ENCODE data around the gene RPL15.
A peak's percentile ranks its signal among the peaks of the same experiment; 100 is the strongest.
"Not testable (repeated sequence)": the region's sequence is repeated elsewhere in the genome, so short reads cannot be mapped to it uniquely, and the experiment has no call there.

The RPL15 gene

DNA sequence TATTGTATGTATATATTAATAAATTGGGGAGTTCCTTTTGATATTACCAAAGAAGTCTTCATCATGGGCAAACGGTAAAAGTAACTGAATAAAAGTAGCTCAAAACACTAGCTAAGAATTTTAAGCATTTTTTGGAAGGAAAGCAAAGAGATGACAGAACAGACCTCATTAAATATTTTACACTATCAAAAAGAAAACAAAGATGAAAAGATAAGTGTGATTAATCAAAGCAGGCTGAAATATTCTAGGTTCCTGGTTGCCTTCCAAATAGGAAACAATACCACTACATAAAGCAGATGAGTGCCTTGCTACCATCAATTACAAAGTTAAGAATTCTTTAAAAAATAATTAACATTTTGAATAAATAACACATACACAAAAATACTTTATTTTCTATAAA is 3.8 kb upstream of the RPL15 start:
- Histone ChIP-seq H3K27ac (ENCODE audit: low read depth, low read length) (no peak overlapping the region), H3K4me3 (ENCODE audit: low read depth in 1 of 5, low read length in 5 of 5) (no peak overlapping the region)

DNA sequence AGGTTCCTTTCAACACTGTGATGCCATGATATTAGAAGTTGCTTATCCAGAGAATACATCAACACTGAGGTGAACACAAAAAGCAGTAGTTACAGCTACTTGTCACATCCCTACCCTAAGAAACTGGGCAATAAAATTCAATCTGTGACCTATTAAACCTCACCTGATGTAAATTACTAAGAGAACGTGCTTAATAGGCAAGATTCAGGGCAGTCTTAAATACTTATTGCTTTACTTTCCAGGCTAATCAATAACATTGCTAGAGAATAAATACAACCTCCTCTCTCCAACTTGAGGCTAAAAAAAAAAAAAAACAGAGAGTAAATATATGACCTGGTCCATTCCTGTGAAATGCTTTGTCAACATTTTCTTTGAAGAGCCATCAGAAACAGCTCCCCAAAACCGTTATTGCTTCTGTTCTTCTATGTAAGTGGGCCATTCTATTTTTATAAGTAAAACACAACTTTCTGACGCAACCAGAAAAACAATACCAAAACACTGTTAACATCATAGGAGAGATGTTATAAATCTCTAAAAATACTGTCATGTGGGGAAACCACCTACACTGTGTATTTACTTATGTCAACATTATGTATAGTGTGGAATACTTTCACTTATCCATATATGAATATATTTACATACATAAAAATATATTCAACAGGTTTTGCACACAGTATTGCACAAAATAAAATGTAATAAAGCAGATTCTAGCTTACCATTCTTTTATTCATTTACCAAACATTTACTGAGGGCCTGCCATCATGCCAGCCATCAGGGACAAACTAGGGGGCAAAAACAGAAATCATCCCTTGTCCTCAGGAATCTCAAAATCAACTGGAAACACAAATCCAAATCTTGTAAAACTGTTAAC is 2.8 kb upstream of the RPL15 start:
- Histone ChIP-seq H3K4me3 (ENCODE audit: low read depth in 1 of 5, low read length in 5 of 5) (no peak overlapping the region), H3K9me3 (ENCODE audit: control insufficient read depth in 5 of 5, low read length in 5 of 5) (no peaks in the 10 kb centered on the region), H3K9ac (ENCODE audit: low read length in 5 of 5) (no peak overlapping the region), H3K27me3 (ENCODE audit: control insufficient read depth in 5 of 5, insufficient read depth in 4 of 5, low read length in 5 of 5) (no peaks in the 10 kb centered on the region), H3K27ac (ENCODE audit: low read depth, low read length) (no peak overlapping the region), H3K36me3 (ENCODE audit: control insufficient read depth in 5 of 5, insufficient read depth in 5 of 5, low read length in 5 of 5) (peaks cover 8 to 21% (median 13%) of the 10 kb centered on the region in 5 donors), H3K4me1 (ENCODE audit: control insufficient read depth in 5 of 5, insufficient read depth in 5 of 5, low read length in 5 of 5) (peaks cover 2 to 29% (median 27%) of the 10 kb centered on the region in 5 donors)

More for the DNA sequence above, 3.8 kb upstream of the RPL15 start:
- Histone ChIP-seq H3K9ac (ENCODE audit: low read length in 5 of 5) (no peak overlapping the region), H3K27me3 (ENCODE audit: control insufficient read depth in 5 of 5, insufficient read depth in 4 of 5, low read length in 5 of 5) (no peaks in the 10 kb centered on the region), H3K4me1 (ENCODE audit: control insufficient read depth in 5 of 5, insufficient read depth in 5 of 5, low read length in 5 of 5) (peaks cover 2 to 20% (median 18%) of the 10 kb centered on the region in 5 donors), H3K36me3 (ENCODE audit: control insufficient read depth in 5 of 5, insufficient read depth in 5 of 5, low read length in 5 of 5) (peaks cover 0 to 15% (median 8%) of the 10 kb centered on the region in 5 donors), H3K9me3 (ENCODE audit: control insufficient read depth in 5 of 5, low read length in 5 of 5) (no peaks in the 10 kb centered on the region)

DNA sequence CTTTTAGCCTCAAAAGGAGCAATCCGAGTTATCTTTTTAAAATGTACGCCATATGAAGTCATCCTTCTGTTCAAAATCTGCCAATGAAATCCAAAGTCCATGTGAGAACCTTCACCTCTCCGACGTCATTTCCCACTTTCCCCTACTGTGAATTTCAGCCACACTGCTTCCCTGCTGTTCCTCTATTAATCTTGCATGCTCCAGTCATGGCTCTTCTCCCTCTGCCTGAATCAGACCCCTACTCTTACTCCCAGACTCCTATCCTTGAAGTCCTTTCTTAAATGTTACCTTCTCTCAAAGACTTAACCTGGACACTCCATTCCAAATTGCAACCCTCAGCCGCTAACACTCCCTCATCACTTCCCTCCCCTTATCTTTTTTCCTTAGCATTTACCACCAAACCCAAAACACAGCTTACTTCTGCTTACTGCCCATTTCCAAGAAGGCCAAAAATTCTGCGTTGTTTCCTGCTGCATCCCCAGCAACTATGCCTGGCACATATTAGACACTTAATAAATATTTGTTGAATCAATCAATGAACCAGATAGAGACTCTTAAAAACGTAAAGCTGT is 1.3 kb upstream of the RPL15 start:
- Histone ChIP-seq H3K36me3 (ENCODE audit: control insufficient read depth in 5 of 5, insufficient read depth in 5 of 5, low read length in 5 of 5) (peaks cover 16 to 21% (median 18%) of the 10 kb centered on the region in 5 donors), H3K27ac (ENCODE audit: low read depth, low read length) (peak overlapping the region; percentile 92), H3K27me3 (ENCODE audit: control insufficient read depth in 5 of 5, insufficient read depth in 4 of 5, low read length in 5 of 5) (no peaks in the 10 kb centered on the region), H3K9me3 (ENCODE audit: control insufficient read depth in 5 of 5, low read length in 5 of 5) (no peaks in the 10 kb centered on the region), H3K9ac (ENCODE audit: low read length in 5 of 5) (peak overlapping the region in 4 of 5 donors; percentile 79 to 99 (median 88)), H3K4me1 (ENCODE audit: control insufficient read depth in 5 of 5, insufficient read depth in 5 of 5, low read length in 5 of 5) (peaks cover 2 to 35% (median 27%) of the 10 kb centered on the region in 5 donors), H3K4me3 (ENCODE audit: low read depth in 1 of 5, low read length in 5 of 5) (peak overlapping the region; percentile 68 to 99 (median 93))

DNA sequence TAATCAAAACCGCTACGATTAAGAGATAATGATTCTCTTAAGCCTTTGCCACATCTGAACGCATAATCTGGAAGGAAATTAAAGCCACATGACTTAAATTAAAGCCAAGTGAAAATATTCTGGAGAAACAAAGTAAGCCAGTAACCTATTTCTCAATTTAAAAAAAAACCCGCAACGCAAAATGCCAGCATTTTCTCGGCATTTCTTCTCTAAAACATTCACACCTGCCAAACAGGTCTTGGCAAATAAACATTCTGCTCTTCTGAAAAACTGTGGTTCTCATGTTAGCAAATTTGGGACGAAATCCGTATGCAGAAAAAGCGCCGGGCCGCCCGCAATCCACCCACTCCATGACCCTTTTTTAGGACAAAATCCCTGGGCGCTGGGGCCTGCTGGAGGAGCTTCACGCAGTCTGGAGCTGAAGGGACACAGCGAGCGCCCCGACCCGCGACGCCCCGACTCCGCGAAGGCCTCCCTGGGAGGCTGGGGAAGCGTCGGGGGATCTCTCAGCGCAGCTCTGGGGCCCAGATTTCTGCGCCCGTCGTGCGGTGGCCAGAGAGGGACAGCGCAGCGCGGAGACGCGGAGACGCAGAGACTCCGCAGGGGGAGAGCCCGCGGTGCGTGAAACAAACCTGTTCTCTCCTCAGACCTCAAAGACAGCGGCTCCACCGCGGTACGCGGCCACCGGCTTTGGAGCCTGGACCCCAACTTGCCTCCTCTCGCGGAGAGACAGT is 613 bp upstream of the RPL15 start:
- peak overlapping the region; percentile 68 to 99 (median 93) for H3K4me3 ChIP-seq (ENCODE audit: low read depth in 1 of 5, low read length in 5 of 5)
- peaks cover 17 to 24% (median 21%) of the 10 kb centered on the region in 5 donors for H3K36me3 ChIP-seq (ENCODE audit: control insufficient read depth in 5 of 5, insufficient read depth in 5 of 5, low read length in 5 of 5)
- peaks cover 2 to 35% (median 27%) of the 10 kb centered on the region in 5 donors for H3K4me1 ChIP-seq (ENCODE audit: control insufficient read depth in 5 of 5, insufficient read depth in 5 of 5, low read length in 5 of 5)
- no peaks in the 10 kb centered on the region for H3K27me3 ChIP-seq (ENCODE audit: control insufficient read depth in 5 of 5, insufficient read depth in 4 of 5, low read length in 5 of 5)
- H3K9me3 ChIP-seq (ENCODE audit: control insufficient read depth in 5 of 5, low read length in 5 of 5), result no peaks in the 10 kb centered on the region
- peak overlapping the region; percentile 92 for H3K27ac ChIP-seq (ENCODE audit: low read depth, low read length)
- H3K9ac ChIP-seq (ENCODE audit: low read length in 5 of 5), result peak overlapping the region; percentile 66 to 99 (median 88)

DNA sequence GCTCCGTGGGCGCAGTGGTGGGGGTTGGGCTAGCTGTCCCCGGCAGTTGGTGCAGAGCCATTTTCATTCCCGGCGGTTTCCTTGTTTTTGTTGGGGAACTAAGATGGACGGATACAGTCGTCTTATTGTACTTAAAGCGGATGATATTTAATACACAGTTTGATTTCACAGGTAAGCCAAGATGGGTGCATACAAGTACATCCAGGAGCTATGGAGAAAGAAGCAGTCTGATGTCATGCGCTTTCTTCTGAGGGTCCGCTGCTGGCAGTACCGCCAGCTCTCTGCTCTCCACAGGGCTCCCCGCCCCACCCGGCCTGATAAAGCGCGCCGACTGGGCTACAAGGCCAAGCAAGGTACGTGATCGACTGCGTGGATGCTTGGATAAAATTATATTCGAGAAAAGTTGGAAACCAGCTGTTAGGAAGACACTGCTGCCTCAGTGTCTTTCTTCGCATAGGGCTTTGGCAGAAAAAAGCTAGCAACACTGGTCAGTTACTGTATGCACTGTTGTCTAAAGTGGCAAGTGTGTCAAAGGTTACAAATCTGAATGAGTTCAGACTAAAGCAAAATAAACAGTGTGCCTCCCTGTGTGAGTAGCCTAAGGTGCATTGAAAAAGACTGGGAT is 859 bp downstream of the RPL15 start:
- not testable (repeated sequence) for H3K27me3 ChIP-seq (ENCODE audit: control insufficient read depth in 5 of 5, insufficient read depth in 4 of 5, low read length in 5 of 5); H3K9me3 ChIP-seq (ENCODE audit: control insufficient read depth in 5 of 5, low read length in 5 of 5)
- Histone ChIP-seq H3K9ac (ENCODE audit: low read length in 5 of 5) (peak overlapping the region; percentile 74 to 99 (median 88)), H3K4me3 (ENCODE audit: low read depth in 1 of 5, low read length in 5 of 5) (peak overlapping the region; percentile 91 to 99 (median 96)), H3K27ac (ENCODE audit: low read depth, low read length) (peak overlapping the region; percentile 92), H3K36me3 (ENCODE audit: control insufficient read depth in 5 of 5, insufficient read depth in 5 of 5, low read length in 5 of 5) (peaks cover 17 to 34% (median 23%) of the 10 kb centered on the region in 5 donors), H3K4me1 (ENCODE audit: control insufficient read depth in 5 of 5, insufficient read depth in 5 of 5, low read length in 5 of 5) (peaks cover 2 to 35% (median 27%) of the 10 kb centered on the region in 5 donors)

DNA sequence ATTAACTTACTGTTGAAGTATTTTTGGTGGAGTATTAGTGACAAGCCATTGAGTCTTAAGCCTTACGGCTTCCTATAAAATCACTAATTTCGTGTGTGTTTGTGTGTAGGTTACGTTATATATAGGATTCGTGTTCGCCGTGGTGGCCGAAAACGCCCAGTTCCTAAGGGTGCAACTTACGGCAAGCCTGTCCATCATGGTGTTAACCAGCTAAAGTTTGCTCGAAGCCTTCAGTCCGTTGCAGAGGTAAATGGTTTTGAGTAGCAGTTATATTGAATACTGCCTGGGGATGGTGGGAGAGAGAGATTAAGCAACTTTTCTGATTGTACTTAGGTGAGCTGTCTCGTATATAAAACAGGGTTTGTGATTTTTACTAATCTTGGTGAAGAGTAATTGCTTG is 1.4 kb downstream of the RPL15 start:
- H3K9ac ChIP-seq (ENCODE audit: low read length in 5 of 5), result peak overlapping the region in 4 of 5 donors; percentile 32 to 99 (median 90)
- peaks cover 2 to 35% (median 27%) of the 10 kb centered on the region in 5 donors for H3K4me1 ChIP-seq (ENCODE audit: control insufficient read depth in 5 of 5, insufficient read depth in 5 of 5, low read length in 5 of 5)
- H3K36me3 ChIP-seq (ENCODE audit: control insufficient read depth in 5 of 5, insufficient read depth in 5 of 5, low read length in 5 of 5), result peaks cover 17 to 36% (median 23%) of the 10 kb centered on the region in 5 donors
- H3K27ac ChIP-seq (ENCODE audit: low read depth, low read length), result peak overlapping the region; percentile 92
- not testable (repeated sequence) for H3K9me3 ChIP-seq (ENCODE audit: control insufficient read depth in 5 of 5, low read length in 5 of 5); H3K27me3 ChIP-seq (ENCODE audit: control insufficient read depth in 5 of 5, insufficient read depth in 4 of 5, low read length in 5 of 5)
- peak overlapping the region; percentile 91 to 99 (median 96) for H3K4me3 ChIP-seq (ENCODE audit: low read depth in 1 of 5, low read length in 5 of 5)

DNA sequence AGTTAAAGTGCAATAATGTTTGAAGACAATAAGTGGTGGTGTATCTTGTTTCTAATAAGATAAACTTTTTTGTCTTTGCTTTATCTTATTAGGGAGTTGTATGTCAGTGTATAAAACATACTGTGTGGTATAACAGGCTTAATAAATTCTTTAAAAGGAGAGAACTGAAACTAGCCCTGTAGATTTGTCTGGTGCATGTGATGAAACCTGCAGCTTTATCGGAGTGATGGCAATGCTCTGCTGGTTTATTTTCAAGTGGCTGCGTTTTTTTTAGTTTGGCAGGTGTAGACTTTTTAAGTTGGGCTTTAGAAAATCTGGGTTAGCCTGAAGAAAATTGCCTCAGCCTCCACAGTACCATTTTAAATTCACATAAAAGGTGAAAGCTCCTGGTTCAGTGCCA is 2.7 kb downstream of the RPL15 start:
- no peaks in the 10 kb centered on the region for H3K9me3 ChIP-seq (ENCODE audit: control insufficient read depth in 5 of 5, low read length in 5 of 5)
- peaks cover 20 to 36% (median 26%) of the 10 kb centered on the region in 5 donors for H3K36me3 ChIP-seq (ENCODE audit: control insufficient read depth in 5 of 5, insufficient read depth in 5 of 5, low read length in 5 of 5)
- no peak overlapping the region for H3K9ac ChIP-seq (ENCODE audit: low read length in 5 of 5)
- H3K27ac ChIP-seq (ENCODE audit: low read depth, low read length), result no peak overlapping the region
- H3K4me3 ChIP-seq (ENCODE audit: low read depth in 1 of 5, low read length in 5 of 5), result no peak overlapping the region
- H3K4me1 ChIP-seq (ENCODE audit: control insufficient read depth in 5 of 5, insufficient read depth in 5 of 5, low read length in 5 of 5), result peaks cover 2 to 35% (median 27%) of the 10 kb centered on the region in 5 donors
- H3K27me3 ChIP-seq (ENCODE audit: control insufficient read depth in 5 of 5, insufficient read depth in 4 of 5, low read length in 5 of 5), result no peaks in the 10 kb centered on the region

DNA sequence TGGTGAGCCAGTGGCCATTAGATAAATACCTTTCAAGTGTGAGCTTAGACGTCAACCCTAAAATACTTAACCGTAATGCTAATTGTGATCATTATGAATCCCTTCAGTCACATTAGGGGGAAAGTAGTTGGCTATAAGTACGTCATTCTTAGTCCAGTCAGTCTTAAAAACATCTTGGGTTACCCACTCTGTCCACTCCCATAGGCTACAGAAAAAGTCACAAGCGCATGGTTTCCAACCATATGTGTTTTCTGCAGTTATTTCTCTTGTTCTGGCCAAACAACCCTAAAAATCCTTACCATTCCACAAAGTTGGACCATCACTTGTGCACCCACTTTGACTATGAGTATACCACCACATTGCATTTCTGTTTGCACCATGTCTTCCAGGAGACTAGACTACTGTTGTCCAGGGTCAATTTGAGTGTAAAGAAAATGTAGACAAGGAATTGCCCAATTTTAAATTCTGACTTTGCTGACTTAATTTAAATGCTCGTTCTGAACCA is 3.3 kb downstream of the RPL15 start:
- H3K4me3 ChIP-seq (ENCODE audit: low read depth in 1 of 5, low read length in 5 of 5), result no peak overlapping the region
- H3K9me3 ChIP-seq (ENCODE audit: control insufficient read depth in 5 of 5, low read length in 5 of 5), result no peaks in the 10 kb centered on the region
- H3K9ac ChIP-seq (ENCODE audit: low read length in 5 of 5), result no peak overlapping the region
- no peaks in the 10 kb centered on the region for H3K27me3 ChIP-seq (ENCODE audit: control insufficient read depth in 5 of 5, insufficient read depth in 4 of 5, low read length in 5 of 5)
- no peak overlapping the region for H3K27ac ChIP-seq (ENCODE audit: low read depth, low read length)
- peaks cover 20 to 36% (median 26%) of the 10 kb centered on the region in 5 donors for H3K36me3 ChIP-seq (ENCODE audit: control insufficient read depth in 5 of 5, insufficient read depth in 5 of 5, low read length in 5 of 5)
- H3K4me1 ChIP-seq (ENCODE audit: control insufficient read depth in 5 of 5, insufficient read depth in 5 of 5, low read length in 5 of 5), result peaks cover 2 to 32% (median 27%) of the 10 kb centered on the region in 5 donors

DNA sequence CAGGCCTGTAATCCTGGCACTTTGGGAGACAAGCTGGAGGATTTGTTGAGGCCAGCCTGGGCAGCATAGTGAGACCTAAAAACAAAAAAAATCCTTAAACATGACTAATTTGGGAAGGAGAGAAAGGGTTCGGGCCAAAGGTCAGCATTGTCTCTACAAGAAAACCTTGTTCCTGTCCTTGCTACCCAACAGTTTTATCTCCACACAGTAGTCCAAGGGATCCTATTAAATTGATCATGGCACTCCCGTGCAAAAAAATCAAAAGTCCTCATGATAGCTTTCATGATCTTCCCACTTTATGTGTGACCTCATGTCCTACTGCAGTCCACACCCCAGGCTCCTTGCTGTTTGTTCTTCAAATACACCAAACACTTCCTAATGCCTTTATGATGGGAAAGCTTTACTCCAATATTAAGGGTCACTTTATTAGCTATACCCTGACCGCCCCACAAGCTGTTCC is 4.2 kb downstream of the RPL15 start:
- H3K4me3 ChIP-seq (ENCODE audit: low read depth in 1 of 5, low read length in 5 of 5), result no peak overlapping the region
- H3K27me3 ChIP-seq (ENCODE audit: control insufficient read depth in 5 of 5, insufficient read depth in 4 of 5, low read length in 5 of 5), result no peaks in the 10 kb centered on the region
- no peak overlapping the region for H3K27ac ChIP-seq (ENCODE audit: low read depth, low read length)
- no peaks in the 10 kb centered on the region for H3K9me3 ChIP-seq (ENCODE audit: control insufficient read depth in 5 of 5, low read length in 5 of 5)
- H3K36me3 ChIP-seq (ENCODE audit: control insufficient read depth in 5 of 5, insufficient read depth in 5 of 5, low read length in 5 of 5), result peaks cover 20 to 36% (median 26%) of the 10 kb centered on the region in 5 donors
- H3K4me1 ChIP-seq (ENCODE audit: control insufficient read depth in 5 of 5, insufficient read depth in 5 of 5, low read length in 5 of 5), result peaks cover 2 to 24% (median 19%) of the 10 kb centered on the region in 5 donors
- H3K9ac ChIP-seq (ENCODE audit: low read length in 5 of 5), result no peak overlapping the region

All from subcutaneous abdominal adipose tissue (tissue), 5 donors.